Urothelium cell line (cell line): Measurements from ENCODE around the gene AK6.
"Not testable (repeated sequence)": the region's sequence is repeated elsewhere in the genome, so short reads cannot be mapped to it uniquely, and the experiment has no call there.

Experiments
- DNase-seq: peaks from one replicate; pipeline ENCODE4 v3.0.0; 2011; ENCODE audit warnings: low spot score, mixed read lengths
- FAIRE-seq: peaks from 2 replicates; lab custom pipeline; 2011; peaks lifted over from hg19 to GRCh38; lab: Jason Lieb, UNC

AK6 gene

DNA sequence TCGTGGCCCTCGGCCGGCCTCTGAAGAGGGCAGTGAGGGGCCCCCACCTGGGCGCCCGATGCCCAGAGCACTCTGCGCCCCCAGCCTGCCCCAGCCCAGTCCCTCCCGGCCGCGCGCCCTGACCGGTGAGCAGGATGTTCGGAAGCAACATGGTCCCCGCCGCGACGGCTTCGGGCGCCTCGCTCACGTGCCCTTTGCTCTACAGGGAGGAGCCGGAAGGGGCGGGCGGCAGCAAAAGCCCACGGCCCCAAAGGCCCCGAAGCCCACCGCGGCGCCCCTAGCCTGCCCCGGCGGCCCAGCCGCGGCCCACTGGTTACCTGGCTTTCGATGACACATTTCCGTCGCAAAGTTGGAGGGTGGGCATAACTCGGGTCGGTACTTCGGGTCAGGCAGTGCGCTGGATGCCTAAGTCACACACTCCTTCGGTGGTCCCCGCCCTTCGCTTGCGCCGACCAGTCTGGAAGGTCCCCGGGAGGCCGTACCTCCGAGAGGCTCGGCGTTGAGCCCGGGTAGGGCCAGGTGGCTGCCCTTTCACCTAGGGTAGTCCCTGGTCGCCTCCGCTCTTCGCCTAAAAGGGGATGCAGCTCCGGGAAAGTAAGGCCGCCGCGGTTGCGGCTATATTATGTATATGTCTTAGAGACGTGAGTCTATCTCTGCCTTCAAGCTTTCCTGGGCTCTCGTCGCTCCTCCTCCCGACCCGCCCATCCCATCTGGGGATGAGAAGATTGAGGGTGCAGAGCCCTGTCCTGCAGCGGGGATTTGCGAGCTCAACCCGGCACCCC, at the start of gene AK6, which contains the start of the genes RAD17 and TAF9:
AK6 (minus strand) TSS at position 181 of the 782 bp plus-strand sequence; CDS start at position 151, 30 bp downstream.
RAD17 (plus strand) TSS at position 479 of the 782 bp plus-strand sequence. CDS start 2,391 bp downstream, outside the sequence.
TAF9 (minus strand) TSS at position 181 of the 782 bp plus-strand sequence. CDS start 3,783 bp downstream, outside the sequence.
- DNase-seq (peak; percentile 94), FAIRE-seq (peak; percentile 96)

DNA sequence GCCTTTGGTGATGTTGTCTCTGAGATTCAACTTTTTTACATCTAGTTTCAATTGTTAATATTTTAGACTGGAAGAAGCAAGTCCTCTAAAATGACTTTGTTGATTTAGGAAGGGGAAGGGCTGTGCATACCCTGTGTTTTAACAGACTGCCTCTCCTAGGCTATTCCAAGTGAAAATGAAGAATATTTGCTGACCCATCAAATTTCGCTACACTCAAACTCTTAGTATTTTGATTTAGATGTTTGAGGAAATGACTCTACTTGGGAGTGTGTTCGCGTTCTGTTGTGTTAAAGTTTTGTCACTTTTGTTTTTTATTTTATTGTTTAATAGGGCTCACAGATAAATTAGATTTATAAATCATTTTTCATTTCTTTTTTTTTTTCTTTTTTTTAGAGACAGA, 49.2 kb upstream of the AK6 start:
- no peak for FAIRE-seq
- DNase-seq = no peak

DNA sequence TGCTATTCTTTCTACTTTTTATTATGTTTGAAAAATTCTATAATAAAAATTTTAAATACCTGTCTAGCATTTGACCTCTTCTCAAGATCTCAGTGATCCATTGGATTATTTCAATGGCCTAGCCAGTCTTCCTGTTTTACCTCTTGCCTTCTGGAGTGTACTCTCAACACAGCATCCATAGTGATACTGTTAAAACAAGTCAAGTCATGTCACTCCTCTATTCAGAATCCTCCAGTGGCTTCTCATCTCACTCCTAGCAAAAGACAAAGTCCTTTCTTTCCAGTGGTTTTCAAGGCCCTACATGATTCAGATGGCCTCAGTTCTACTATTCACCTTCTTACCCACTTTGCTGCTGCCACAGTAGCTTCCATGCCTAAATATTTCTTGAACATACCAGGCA, 47.4 kb upstream of the AK6 start:
- no peak for FAIRE-seq

DNA sequence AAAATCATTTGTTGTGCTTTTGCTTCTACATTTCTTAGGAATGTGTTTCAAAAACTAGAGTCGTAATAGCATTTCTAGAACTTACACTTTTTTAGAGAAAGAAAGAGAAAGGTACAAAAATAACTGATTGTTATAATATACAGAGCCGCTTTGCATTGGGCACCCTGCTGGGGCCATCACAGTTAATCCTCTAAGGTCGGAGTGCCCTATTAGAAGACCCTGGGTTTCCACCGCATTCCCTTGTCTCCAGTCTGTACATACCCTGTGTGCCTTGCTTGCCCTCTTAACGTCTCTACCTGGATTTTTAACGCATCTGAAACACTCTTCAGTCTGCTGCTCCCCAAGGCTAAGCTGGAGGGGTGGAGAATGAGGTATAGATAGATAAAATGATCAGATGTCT, 46.9 kb upstream of the AK6 start:
- FAIRE-seq = no peak

More for the DNA sequence above, 47.4 kb upstream of the AK6 start:
- no peak for DNase-seq

DNA sequence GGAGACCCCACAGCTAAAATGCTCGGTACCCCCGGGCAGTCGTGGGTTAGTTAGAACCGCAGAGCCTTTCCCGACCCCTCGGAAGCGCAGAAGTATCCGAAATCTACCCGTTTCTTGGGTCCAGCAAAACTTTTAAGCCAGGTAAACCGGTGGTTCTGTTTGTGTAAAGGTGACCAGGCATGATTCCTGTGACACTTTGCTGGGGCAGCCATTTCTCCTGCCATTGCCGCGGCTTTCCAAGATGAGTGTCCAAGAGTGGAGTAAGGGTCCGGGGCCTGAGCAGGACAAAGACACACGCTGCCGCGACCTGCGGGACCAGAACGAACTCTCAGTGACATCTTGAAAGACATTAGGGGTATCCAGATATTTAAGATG, 46.3 kb upstream of the AK6 start:
- FAIRE-seq (no peak), DNase-seq (no peak)

More for the DNA sequence above, 46.9 kb upstream of the AK6 start:
- no peak for DNase-seq

DNA sequence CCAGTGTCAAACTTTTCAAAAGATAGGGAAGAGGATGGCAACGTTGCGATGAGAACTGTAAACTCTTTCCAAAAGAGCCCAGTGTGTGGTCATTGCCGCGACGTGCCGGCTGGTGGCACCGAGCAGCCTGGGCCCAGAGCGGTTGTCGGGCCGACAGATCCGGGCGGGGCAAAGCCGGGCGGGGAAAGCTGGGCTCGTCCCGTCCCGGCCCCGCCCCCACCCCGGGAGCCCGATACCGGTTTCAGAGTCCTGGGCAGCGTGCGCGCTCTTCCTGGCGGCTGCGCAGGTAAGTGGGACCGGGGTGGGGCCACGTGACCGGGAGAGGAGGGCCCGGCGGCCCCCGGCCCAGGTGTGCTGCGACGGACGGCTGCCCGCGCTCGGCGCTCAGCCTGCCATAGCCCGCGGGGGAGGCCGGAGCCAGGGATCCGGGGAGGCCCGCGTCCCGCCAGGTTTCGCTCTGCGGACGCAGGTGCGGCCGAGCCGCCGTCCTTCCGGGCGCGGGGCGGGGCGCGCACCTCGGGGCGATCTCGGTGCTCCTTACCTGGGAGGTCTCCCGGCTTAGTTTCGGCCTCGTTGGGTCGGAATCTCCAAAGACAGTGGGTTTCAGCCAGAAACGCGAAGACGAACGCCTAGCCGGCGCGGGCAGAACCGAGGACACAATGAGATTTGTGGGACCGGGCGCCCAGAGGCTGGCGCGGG, 45.7 kb upstream of the AK6 start, which contains the start of gene MARVELD2:
MARVELD2 (plus strand) TSS at position 232 of the 699 bp plus-strand sequence. CDS start 4,270 bp downstream, outside the sequence.
- no peak for DNase-seq
- FAIRE-seq = no peak

DNA sequence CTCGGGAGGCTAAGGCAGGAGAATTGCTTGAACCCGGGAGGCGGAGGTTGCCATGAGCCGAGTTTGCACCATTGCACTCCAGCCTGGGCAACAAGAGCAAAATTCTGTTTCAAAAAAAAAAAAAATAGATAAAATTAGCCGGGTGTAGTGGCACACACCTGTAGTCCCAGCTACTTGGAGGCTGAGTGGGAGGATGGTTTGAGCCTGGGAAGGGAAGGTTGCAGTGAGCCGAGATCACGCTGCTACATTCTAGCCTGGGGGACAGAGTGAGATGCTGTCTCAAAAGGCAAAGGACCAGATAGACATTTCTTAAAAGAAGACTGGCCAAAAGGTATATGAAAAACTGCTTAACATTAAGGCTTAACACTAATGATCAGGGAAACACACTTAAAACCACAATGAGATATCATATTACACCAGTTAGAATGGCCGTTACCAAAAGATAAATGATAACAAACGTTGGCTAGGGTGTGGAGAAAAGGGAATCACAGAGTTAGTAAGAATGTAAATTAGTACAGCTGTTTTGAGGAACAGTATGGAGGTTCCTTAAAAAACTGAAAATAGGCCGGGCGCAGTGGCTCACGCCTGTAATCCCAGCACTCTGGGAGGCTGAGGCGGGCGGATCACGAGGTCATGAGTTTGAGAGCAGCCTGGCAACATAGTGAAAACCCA, 35.5 kb upstream of the AK6 start:
- FAIRE-seq (no peak), DNase-seq (no peak)

DNA sequence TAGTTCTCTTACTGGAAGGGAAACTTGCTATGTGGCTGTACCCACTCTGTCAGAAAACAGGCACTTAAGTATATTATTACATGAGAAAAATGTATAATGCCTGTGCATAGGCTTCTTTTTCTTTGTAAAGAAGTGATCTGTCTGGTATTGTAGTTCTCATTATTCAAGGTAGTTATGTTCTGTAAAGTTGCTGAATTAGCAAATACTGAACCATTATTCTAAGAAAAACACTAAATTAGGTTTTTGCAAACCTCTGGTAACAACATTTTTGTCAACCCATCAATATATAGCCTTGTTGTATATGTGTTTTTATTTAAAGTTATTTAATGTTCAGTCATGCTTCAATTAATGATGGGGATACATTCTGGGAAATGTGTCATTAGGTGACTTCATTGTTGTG, 9.1 kb upstream of the AK6 start:
- FAIRE-seq = no peak
- DNase-seq = no peak

DNA sequence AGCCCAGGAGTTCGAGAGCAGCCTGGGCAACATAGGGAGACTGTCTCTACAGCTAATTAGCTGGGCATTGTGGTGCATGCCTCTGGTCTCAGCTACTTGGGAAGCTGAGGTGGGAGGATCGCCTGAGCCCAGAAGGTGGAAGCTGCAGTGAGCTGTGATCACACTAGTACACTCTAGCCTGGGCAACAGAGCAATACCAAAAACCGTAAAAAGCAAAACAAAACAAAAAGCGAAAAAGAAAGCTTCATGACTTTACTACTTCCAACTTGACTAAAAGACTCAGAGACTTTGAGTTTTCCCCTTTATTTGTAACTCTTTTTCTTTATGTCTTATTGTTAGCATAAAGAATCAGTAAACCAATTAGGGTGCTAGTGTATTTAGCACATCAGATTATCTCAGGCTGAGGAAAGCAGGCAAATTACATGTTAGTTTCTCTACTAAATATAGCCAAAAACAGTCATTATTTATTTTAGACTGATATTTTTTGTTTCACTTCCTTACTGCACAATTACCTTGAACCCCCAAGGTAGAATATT, 5.7 kb upstream of the AK6 start:
- DNase-seq (no peak), FAIRE-seq (no peak)

DNA sequence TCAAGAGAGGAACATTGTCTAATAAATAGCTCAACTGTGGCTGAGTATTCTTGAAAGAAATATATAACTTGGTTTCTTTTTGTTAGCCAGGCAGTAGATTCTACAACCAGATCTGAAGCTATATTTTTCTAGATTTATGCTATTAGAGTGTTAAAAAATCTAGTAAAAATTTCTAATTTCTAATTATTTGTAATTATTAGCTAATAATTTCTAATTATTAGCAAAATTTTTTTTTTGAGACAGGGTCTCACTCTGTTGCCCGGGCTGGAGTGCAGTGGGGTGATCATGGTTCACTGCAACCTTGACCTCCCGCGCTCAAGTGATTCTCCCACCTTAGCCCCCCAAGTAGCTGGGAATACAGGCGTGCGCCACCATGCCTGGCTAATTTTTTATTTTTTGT, 3.1 kb upstream of the AK6 start:
- DNase-seq (no peak), FAIRE-seq (no peak)

DNA sequence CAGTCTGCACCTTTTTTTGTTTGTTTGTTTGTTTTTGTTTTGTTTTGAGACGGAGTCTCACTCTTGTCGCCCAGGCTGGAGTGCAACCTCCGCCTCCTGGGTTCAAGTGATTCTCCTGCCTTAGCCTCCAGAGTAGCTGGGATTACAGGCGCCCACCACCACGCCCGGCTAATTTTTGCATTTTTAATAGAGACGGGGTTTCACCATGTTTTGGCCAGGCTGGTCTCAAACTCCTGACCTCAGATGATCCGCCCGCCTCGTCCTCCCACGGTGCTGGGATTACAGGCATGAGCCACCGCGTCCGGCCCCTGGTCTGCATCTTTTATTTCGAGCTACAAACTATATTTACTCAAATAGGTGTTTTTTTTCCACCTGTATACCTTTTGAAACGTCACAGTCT, 1.0 kb upstream of the AK6 start:
- FAIRE-seq = not testable (repeated sequence)

DNA sequence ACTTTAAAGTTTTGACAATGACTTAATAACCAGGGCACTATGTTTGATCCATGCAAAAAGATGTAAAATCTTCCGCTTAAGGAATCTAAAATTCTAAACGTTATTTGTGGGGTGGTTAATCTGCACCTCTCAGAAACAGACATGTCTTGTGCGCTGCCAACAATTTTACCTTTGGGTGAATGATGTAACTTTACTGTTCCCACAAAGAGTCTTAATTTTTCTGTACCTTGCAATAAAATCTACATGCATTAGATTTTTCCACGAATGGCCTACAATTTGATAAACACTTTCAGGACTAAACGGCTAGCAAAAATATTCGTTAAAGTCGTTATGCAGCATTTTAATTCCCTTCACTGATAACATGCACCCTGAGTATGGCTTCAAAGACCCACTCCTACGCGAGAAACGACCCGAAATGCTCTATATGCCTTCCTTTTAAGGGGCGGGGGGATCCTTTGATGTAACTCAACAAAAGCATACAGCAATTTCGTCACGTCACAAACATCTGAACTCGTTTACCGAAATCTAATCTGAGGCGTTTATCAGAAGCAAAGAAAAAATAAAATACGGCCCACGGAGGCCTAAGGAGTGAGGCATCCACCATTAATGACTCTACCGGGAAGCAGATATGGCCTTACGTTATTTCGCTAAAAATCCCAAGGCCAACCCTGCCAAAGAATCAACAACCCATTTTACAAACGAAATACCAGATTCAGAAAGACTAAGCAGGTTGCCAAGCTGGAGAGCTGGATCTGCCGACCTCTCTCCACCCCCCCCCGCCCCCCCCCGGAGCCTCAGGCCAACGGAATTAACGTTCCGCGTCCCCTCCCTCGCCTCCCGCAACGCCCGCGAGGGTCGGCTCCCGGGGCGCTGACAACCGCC, 621 bp downstream of the AK6 start:
- DNase-seq (no peak), FAIRE-seq (no peak)

More for the DNA sequence above, 1.0 kb upstream of the AK6 start:
- not testable (repeated sequence) for DNase-seq

DNA sequence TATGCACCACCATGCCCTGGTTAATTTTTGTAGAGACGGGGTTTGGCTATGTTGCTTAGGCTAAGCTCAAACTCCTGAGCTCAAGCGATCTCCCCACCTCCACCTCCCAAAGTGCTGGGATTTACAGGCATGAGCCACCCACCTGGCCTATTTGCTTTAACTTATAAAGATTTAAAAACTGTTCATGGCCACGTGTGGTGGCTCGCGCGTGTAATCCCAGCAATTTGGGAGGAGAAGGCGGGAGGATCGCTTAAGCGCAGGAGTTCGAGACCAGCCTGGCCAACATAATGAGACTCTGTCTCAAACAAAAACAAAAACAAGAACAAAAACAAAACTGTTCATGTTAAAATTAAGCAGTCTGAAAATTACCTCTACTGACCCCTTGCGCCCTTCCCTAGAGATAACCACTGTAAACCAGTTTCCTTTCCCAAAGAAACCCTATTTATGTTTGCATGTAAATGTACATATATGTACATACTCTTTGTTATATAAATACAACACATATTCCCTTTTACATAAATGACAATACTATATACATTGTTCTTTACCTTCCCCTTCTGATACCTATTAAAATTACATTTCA, 1.5 kb downstream of the AK6 start:
- no peak for DNase-seq

DNA sequence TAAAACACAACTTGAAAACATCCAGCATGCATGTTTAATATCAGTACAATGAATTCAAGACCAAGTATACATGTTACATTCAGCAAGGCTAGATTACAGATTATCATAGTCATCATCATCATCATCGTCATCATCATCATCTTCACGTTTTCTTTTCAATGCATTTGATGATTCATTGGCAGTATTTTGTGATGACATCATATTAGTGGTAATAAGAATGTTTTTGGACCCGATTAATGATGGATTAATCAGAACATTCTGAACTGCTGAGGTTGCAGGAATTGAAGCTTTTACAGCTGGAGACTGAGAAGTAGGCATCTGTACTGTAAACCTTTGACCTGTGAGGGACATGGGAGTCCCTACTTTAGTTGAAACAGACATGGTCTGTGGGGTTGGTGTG, 4.5 kb downstream of the AK6 start:
- FAIRE-seq = peak; percentile 32

More for the DNA sequence above, 1.5 kb downstream of the AK6 start:
- FAIRE-seq = no peak

DNA sequence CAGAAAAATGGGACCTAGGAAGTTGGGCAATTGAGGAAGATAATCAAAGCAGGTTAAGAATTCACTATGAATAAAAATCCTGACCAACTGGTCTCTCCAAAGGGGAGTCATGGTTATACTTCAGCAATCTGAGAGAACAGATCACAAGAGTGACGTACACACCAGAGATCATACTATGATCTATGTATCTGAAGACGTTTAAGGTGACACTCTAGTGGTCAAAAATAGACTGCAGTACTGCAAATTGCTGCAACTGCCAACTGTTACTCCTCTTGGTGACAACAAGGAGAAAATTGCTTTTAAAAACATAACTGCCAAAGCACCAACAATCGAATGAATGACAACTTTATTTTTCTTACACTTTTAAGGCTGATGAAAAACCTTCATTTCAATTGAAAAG, 4.9 kb downstream of the AK6 start:
- FAIRE-seq (no peak), DNase-seq (peak; percentile 4)

More for the DNA sequence above, 4.5 kb downstream of the AK6 start:
- DNase-seq = no peak

DNA sequence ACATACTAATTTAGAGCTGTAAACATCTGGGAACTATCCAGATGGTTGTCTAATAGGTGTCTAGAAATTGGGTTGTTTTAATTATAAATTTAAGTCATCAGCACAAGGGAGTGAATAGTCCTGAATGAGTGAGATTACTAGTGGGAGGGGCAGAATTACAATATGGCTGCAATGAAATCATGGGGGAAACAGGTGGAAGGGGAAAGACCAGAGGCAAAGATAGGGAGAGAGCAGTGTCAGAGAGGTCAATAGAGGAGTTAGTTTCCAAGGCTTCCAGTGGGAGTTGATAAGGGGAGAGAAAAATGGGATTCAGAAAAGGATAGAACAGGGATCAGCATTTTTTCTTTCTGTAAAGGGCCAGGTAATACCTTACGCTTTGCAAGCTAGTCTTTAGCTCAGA, 8.9 kb downstream of the AK6 start:
- no peak for DNase-seq
- FAIRE-seq = no peak

DNA sequence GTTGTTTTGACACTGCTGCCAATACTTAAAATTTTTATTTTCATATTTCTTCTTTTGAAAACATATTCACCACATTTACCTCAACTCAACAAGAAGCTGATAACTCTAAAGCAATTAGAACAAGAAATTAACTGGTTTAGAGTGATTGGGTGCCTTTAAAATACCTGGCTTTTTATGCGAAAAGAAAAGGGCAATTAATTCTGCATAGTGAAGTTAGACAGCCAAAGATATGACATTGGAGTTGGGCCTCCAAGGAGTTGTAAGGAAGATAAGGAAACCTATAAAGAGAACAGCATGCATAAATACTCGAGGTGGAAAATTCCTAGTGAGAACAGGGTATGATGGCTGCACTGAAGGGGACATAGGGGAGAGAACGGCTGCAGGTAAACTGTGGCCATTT, 9.6 kb downstream of the AK6 start:
- no peak for DNase-seq
- no peak for FAIRE-seq

DNA sequence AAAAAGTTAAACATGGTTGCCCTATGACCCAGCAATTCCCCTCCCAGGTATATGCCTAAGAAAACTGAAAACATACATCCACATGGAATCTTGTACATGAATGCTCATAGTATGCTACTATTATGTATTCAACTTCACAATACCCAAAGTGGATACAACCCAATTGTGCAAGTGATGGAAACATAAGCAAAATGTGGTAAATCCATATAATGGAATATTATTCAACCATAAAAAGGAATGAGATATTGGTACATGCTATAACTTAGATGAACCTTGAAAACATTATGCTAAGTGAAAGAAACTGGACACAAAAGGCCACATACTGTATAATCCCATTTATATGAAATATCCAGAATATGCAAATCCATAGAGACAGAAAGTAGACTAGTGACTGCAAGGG, 18.7 kb downstream of the AK6 start:
- FAIRE-seq (no peak), DNase-seq (no peak)

DNA sequence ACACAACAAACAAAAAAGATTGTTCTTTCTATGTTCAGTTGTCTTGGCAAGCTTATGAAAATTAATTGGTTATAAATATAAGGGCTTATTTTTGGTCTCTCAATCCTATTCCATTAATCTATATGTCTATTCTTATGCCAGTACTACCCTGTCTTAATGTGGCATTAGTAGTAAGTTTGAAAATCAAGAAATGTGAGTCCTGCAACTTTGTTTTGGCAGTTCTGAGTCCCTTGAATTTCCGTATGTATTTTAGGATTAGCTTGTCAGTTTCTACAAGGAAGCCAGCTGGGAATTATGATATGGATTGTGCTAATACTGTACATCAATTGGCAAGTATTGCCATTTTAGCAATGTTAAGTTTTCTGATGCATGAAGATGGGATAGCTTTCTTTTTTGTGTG, 26.2 kb downstream of the AK6 start:
- no peak for DNase-seq
- no peak for FAIRE-seq
